ENCODE measurements around the gene TLE1.
A peak's percentile ranks its signal among the peaks of the same experiment; 100 is the strongest.
"Not testable (repeated sequence)": the region's sequence is repeated elsewhere in the genome, so short reads cannot be mapped to it uniquely, and the experiment has no call there.

TLE1 gene

DNA sequence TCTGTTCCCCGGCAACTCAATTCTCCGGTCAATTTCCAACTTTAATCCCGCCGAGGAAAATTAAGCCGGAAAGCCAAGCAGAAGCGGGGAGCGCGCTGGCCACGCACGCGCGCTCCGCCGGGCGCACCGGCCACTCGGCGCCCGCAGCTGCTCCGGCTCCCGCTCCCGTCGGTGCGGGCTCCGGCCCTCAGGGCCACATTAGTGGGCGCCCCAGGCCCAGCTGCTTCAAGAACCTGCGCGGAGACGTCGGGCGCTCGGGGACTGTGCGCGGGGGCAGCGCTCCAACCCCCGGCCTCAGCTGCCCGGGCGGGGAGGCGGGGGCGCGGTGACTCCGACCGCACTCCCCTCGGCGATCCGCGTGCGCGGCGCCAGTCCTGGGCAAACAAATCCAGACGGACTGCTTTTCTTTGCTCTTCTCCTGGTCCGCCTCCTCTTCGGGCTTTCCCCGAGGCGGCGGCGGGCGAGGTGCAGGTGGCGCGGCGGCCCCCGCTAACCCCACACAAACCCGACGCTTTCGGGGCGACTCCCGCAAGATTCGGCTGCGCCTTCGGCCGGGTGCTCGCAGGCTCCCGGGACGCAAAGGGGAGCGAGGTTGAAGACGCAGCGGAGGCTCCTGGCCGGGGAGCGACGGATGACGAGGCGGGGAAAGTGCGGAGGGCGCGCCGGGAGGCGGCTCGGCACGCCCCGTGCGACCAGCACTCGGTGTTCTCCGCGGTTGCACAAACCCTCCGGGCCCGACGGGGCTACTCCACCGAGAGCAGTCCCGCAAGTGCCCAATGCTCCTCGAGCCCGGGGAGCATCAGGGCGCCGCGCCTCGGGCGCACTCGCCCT, 870 bp downstream of the TLE1 start:
- DNase-seq (ENCODE audit: low read depth, low spot score), result not testable (repeated sequence)
- peak overlapping the region; percentile 55 for H3K4me3 ChIP-seq (ENCODE audit: low read length)

DNA sequence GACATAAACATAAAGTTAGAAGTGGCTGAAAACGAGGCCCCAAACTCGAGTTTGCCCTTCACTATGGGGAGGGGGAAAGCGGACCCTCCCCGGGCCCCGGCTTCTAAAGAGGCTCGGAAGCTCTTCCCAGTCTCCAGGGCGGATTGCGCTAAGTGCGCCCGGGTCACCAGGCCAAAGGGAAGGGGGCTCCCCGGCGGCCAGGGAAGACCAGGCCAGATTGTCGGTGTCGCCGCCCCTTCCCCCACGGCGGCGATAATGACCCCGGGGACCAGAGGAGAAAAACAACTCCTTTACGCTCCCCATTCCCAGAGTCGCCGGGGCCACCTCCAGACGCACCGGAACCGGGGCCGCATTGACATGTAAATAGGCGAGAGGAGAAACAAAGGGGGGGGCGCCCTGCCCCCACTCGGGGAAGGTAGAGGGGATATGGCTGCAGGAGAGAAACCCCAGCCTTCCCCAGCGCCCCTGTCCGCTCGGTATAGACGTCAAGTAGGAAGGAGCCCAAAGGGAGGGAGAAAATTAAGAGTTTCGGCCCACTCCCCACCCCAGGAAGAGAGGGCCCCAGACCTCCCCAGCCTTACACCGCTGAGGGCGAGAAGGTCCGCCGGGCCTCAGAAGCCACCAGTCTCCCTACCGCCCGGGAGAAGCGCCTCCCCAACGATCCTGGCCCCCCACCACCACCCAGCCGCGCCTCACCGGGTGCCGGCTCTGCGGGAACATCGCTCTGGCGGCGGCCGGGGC, 1.7 kb downstream of the TLE1 start:
- no peak for DNase-seq (ENCODE audit: low read depth, low spot score)
- H3K4me3 ChIP-seq (ENCODE audit: low read length), result peak overlapping the region; percentile 55

DNA sequence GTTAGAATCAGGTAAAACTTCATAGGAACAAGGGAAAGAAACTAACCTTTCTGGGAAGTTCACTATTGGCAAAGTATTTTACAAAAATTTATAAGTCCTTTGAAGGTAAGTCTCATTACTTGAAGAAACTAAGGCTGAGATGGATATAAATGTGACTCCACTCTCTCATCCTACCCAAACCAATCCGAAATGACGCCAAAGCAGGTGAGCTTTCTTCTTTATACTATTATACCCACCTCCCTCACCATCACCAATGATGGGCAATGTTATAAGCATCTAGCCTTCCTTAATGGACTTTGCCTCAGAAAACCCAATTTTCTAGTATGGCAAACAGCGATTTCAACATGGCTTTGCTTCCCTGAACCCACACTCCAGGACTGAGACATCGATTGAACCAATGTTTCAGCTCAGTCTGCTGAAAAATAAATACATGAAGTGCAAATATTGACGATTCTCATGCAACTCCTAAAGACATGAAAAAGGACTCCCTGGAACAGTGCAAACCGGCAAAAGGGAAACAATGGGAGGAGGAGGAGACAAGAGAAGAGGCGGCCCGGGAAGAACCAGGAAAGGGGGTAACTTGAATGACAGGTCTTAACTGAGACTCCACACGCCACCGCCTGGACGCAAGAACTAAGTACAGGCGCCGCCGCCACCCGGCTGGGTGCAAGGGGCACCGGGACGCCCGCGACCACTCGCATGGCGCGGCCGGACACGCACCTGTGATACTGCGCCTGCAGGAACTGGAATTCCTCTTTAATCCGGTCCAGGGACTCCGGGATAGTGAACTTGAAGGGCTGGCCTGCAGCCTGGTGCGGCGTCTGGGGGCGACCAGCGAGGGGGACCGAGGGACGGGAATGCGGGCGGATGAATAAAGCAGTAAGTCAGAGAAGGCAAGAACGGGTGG, 2.5 kb downstream of the TLE1 start:
- peak overlapping the region; percentile 55 for H3K4me3 ChIP-seq (ENCODE audit: low read length)
- peak; percentile 60 for DNase-seq (ENCODE audit: low read depth, low spot score)

DNA sequence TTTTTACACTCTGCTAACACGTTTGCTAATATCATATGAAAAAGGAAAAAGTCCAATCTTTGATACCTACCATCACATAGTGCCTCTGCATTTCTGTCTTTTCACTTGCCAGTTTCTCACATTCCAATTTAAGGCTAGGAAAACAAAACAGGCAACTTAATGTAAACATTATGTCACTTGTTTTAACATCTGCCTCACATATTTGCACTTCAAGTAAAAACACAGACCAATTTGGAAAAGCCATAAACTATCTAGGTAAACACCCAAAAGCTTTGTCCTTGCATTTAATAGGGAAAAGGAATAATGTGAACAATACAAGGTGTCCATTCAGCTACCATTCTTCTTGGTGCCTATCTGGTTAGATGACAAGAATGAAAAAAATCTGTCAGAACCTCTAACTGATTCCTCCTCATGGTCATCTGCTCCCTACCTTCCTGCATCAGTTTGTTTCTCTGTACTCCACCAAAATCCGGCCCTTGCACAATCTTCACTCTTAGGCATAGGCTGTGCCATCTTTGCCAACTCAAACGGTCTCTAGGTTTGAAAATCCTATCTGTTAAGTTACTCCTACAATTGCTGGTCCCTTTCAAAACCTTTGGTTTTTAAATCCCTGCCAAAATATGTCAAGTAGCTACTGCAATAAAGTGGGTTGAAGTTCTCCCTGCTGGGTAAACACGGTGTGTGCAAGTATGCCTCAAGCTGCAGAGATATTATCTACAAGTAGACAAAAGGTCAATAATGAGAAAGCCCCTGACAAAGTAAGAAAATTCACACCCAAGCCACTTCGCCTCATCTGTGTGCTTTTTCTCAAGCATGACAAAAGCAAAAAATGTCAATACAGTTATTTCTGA, 3.4 kb downstream of the TLE1 start:
- no peak overlapping the region for H3K4me3 ChIP-seq (ENCODE audit: low read length)
- DNase-seq (ENCODE audit: low read depth, low spot score), result peak; percentile 29

DNA sequence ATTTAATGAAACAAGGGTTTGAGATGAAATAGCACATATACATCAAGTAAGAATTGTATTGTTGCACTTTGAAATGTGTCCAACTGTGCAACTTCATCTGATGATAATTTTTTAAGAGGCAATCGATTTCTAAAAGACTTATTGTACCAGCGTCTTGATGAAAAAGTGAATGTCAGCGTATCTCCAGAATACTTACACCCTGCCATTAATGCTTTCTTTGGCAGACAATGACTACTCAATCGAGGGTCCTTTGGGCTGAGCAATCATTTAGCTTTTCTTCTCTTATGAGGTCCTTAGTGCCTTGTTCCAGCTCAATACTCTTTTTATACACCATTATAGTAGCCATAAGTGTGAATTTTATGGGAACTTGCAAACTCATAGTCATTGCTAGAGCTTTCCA, 4.7 kb downstream of the TLE1 start:
- DNase-seq (ENCODE audit: low read depth, low spot score), result no peak
- no peak overlapping the region for H3K4me3 ChIP-seq (ENCODE audit: low read length)

DNA sequence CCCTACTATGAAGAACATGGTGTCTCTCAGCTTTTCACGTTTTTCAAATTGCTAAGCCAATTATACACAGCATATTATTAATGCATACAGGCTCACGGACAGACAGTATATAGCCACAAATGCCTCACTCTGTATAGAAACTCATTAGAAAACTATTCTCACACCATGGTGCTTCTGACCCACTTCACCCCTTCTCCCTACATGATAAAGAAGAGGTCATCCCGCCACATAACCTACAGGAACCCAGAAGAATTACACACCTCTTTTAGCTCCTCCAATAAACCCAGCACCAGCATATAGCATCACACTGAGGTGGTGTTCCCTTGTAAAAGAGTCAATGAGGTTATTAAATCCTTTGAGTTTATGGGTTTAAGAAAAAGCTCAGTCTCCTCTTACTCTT, 5.6 kb downstream of the TLE1 start:
- H3K4me3 ChIP-seq (ENCODE audit: low read length), result no peak overlapping the region
- no peak for DNase-seq (ENCODE audit: low read depth, low spot score)

DNA sequence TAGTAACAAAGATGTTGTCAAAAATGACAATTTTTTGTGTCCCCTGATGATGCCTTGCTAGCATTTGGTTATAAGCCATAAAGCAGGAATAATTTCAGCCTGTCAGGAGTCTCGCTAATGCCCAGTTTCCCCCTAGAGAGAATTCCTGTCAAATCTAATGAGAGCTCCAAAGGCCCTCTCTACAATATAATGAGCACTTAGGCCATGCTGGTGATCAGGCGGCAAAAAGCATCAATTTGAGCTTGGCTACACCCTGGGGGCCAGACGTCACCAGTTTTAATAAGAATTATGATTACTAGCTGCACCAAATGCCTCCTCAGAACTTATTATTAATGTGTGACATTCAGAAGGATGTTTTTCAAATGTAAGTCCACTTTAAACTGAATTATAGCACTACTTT, 6.1 kb downstream of the TLE1 start:
- no peak overlapping the region for H3K4me3 ChIP-seq (ENCODE audit: low read length)
- no peak for DNase-seq (ENCODE audit: low read depth, low spot score)

DNA sequence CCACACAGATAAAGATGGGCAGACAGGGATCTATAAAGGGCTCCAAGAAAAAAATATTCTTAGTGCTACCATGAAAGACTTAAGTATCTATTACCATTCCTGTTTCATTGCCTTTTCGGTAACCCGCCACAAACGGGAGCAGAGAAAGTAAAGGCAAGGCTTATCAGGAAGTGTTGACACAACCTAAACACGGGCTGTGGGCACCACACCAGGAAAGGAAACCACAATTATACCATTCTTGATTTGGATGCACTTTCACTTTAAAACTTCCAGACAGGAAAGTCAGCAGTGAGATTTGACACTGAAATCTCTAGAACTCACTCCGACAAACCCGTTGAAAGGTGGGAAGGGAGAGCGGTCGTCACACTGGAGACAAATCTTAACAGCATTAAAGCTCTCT, 6.5 kb downstream of the TLE1 start:
- no peak overlapping the region for H3K4me3 ChIP-seq (ENCODE audit: low read length)

DNA sequence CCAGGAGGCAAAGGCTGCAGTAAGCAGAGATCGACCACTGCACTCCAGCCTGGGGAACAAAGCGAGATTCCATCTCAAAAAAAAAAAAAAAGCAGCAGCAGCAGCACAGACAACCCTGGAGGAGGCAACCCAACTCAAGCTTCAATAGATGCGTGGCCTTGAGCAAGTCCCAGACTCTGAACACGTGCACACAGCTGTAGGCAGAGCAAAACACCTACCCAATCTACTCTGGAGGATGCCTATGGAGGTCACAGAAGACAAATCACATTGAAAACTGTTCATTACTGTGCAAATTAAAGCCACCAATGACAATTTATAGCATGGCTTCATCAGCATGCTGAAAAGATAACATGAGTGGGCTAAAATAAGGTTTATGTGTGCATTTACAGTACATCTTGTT, 7.2 kb downstream of the TLE1 start:
- no peak for DNase-seq (ENCODE audit: low read depth, low spot score)
- H3K4me3 ChIP-seq (ENCODE audit: low read length), result no peak overlapping the region

More for the DNA sequence above, 6.5 kb downstream of the TLE1 start:
- peak; percentile 37 for DNase-seq (ENCODE audit: low read depth, low spot score)

DNA sequence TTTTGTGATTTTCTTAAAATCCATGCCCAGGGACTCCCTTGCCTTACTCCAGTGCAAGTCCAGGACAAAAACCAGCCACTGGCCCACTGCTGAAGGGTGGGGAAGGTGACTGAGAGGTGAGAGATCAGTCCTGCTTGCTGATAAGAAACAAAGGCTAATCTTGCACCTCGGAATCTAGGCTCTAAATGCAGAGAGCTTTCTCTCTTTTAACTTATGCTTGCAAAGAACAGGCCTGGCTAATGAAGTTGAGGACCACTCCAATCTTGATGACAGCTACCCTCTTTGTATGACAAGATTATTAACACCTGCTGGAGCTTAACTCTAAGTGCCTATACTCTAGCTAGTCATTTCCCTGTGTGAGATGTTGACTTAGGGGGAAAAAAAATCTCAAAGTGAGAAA, 8.8 kb downstream of the TLE1 start:
- no peak for DNase-seq (ENCODE audit: low read depth, low spot score)
- no peak overlapping the region for H3K4me3 ChIP-seq (ENCODE audit: low read length)

DNA sequence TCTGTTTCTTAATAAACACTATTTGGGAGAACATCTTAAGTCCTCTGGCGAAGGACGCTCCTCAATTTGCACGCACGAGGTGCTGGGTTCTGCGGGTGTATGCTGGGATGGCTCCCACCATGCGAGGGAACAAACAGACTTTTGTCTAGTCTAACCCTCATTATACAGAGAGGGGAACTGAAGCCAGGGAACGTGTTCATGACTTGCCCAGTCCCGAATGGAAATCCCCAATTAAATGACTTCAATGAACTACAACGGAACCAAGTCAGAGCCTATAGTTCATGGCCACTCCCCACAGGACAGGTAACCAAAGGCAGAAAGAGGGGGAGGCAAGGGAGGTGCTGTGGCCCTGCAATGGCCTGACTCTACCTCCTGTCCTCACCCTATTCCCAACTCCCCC, 9.3 kb downstream of the TLE1 start:
- no peak for DNase-seq (ENCODE audit: low read depth, low spot score)

DNA sequence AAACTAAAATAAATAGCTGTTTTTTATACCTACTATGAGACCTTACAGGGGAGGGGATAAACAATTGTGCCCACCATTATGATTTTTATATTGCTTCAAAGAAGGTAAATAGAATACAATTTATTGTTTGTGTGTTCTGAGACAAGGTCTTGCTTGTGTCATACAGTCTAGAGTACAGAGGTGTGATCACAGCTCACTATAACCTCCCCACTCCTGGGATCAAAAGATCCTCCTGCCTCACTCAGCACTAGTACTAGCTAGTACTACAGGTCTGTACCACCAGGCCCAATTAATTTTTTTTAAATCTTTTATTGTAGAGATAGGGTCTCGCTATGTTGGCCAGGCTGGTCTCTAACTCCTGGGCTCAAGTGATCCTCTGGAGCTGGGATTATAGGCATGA, 11.3 kb downstream of the TLE1 start:
- no peak overlapping the region for H3K4me3 ChIP-seq (ENCODE audit: low read length)
- no peak for DNase-seq (ENCODE audit: low read depth, low spot score)

More for the DNA sequence above, 9.3 kb downstream of the TLE1 start:
- no peak overlapping the region for H3K4me3 ChIP-seq (ENCODE audit: low read length)

DNA sequence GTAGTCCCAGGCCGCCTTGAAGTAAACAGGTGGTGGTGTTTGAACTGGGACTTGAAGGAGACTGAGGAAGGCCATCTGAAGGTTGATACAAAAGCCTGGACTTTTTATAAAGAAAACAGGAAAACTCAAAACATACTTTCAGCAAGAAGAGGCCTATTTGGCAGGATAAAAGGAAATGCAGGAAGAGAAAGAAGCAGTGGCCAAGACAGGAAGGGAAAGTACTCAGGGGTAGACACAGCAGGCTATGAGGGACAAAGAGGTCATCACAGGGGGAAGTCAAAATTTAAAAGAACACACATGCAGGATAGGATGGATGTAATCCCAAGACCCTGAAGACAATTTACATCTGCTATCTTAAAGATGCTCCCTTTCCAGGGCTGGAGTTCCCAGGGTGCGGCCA, 13.0 kb downstream of the TLE1 start:
- no peak for DNase-seq (ENCODE audit: low read depth, low spot score)
- H3K4me3 ChIP-seq (ENCODE audit: low read length), result no peak overlapping the region

DNA sequence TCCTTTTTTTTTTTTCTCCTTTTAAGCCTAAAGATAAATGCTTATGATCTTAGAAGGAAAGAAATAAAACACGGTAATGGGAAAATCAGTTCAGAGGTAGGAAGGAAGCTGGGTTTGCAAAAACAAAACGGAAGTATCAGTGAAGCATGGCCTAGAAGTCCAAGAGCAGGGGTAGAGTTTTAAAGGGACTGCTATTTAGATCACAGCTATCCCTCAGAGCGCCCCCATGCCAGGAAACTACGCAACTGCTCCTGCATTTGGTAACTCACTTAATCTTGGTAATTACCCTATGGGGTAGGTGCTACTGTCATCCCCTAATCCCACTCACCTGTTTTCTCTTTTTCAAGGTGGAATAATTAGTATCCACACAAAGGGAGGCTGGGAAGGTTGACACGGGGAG, 16.0 kb downstream of the TLE1 start:
- no peak for DNase-seq (ENCODE audit: low read depth, low spot score)
- H3K4me3 ChIP-seq (ENCODE audit: low read length), result no peak overlapping the region

DNA sequence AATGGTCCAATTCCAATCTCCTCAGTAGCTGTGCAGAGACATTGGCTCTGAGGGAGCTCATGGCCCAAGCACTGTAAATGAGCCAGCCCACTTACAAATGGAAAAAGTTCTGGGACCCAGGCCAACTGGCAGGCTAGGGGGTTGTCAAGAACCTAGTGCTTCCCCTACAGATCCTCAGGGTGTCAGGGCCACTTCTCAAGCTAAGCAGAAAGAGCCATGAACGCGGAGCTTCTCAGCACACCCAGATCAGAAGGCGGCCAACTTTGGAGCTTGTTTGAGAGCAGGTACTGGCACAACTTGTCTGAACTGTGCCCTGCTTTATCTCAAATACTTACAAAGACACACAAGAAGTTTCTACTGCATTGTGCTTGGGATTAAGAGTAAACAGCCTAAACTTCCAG, 17.5 kb downstream of the TLE1 start:
- no peak overlapping the region for H3K4me3 ChIP-seq (ENCODE audit: low read length)
- no peak for DNase-seq (ENCODE audit: low read depth, low spot score)

DNA sequence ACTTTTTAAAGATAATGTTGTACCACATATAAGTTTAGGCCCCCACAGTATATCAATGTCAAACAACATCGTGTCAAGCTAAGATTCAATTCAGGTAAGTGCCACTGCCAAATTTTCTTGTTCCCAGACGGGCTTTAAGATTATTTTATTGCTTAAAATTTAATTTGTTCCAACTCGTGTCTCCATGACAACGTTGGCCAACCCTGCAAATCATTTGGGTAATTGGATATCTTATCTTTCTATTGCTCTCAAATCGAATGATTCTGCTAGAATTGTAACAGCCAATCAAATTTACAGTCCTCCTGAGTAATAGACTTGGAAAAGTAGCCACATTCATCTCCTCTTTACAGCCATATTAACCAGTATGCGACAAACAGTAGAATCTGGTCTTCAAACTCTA, 19.5 kb downstream of the TLE1 start:
- DNase-seq (ENCODE audit: low read depth, low spot score), result no peak
- no peak overlapping the region for H3K4me3 ChIP-seq (ENCODE audit: low read length)

DNA sequence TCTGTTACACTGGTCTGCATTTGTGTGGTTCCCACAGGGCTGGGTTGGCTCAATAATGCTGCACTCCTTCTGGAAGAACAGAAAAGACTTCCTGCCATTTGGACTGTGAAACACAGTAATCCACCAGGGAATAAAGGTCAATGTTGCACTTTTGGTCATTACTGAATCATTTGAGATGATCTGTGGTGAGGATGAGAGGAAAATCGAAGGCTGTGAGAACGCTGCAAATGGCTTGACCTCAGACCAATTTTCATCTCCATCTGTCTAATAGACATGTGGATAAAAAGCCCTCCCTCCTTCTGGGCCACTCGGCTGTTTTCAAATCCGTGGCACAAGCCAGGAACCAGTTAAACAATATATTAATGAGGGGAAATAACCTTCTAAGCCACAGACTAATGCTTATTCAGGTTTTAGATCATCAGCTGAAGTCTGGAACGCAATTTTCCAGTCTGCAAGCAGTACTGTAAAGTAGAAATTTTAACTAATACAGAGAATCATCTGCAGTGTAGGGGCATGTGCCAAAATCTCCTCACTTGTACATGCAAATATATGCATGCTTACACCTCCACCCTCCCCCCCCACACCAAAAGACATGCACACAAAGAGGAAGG, 20.2 kb downstream of the TLE1 start:
- no peak for DNase-seq (ENCODE audit: low read depth, low spot score)

DNA sequence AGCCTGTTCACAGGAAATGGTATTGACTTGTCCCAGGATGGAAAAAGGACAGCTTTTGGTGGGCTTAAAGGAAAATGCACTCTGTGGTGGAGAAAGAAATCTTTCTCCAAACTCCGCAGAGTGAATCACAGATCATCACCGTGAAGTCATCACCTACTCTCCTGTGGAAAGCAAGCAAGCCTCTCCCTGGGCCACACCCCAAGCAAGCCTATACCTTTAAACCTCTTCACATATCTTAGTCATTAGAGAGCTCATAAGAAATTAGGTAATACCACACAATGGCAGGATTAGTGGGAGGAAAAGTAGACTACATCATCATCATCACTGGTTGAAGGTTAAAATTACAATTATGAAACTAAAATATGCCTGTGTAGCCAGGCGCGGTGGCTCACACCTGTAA, 23.2 kb downstream of the TLE1 start:
- no peak for DNase-seq (ENCODE audit: low read depth, low spot score)
- H3K4me3 ChIP-seq (ENCODE audit: low read length), result no peak overlapping the region

More for the DNA sequence above, 20.2 kb downstream of the TLE1 start:
- H3K4me3 ChIP-seq (ENCODE audit: low read length), result no peak overlapping the region
